HepG2 (cell line): Measurements from ENCODE around the gene C22orf31. TPM values are rescaled to one million over a fixed set of nuclear protein-coding genes. Genes with fewer than 3 reads are reported as not detected.

Experiments used
- ATAC-seq: fragments of 200-7000 bp; cut with Tn5 transposase; 3 replicates; pipeline ENCODE4 v1.9.1; 2020; ENCODE audit warnings: mild to moderate bottlenecking, moderate library complexity
- BruUV-seq: library from RNA; stranded (reverse); fragments of 400-500 nt; replicated peaks from 2 replicates; lab custom pipeline; 2021; lab: Mats Ljungman, UMichigan
- CTCF ChIA-PET: fragments of 300-600 bp; formaldehyde crosslinking; extraction: SDS; loops from one replicate; lab custom pipeline; 2021; ENCODE audit warnings: low total read pairs, inconsistent platforms, low intra/inter-chr PET ratio; lab: Yijun Ruan, JAX
- POLR2A ChIA-PET: fragments of 350-600 bp; sonication (Branson Sonifier 250); formaldehyde crosslinking; loops from one replicate; lab custom pipeline; 2020; ENCODE audit warnings: antibody characterized with exemption, inconsistent platforms; lab: Yijun Ruan, JAX
- DNase-seq: peaks from one replicate; pipeline ENCODE4 v3.0.0-alpha.2; 2015; ENCODE audit warnings: low spot score
- FAIRE-seq: peaks from 3 replicates; lab custom pipeline; 2011; peaks lifted over from hg19 to GRCh38; lab: Jason Lieb, UNC
- H2AFZ ChIP-seq: one replicate; pipeline ENCODE4 v1.6.1; 2011; ENCODE audit warnings: low read length, inconsistent platforms
- H3K27ac ChIP-seq: fragments of 300-600 bp; 3 replicates; pipeline ENCODE4 v1.8.0; 2011; ENCODE audit warnings: mixed run types, mild to moderate bottlenecking, mixed read lengths, low read length, inconsistent platforms; ENCODE audit not compliant: insufficient read depth; ENCODE audit errors: extremely low read length
- H3K27me3 ChIP-seq, 2 experiments: fragments of 200-600 bp in 1 of 2; 2 replicates in 1 of 2; 3 replicates in 1 of 2; pipeline versions ENCODE4 v1.6.0 to v1.8.0; 2011; ENCODE audit warnings: low read length in 2 of 2, mild to moderate bottlenecking in 2 of 2, moderate library complexity in 2 of 2, inconsistent platforms in 1 of 2; ENCODE audit not compliant: insufficient read depth in 2 of 2, control insufficient read depth in 1 of 2
- H3K36me3 ChIP-seq, 2 experiments: fragments of 200-600 bp in 1 of 2; replicated peaks in 1 of 2; 2 replicates in 1 of 2; 3 replicates in 1 of 2; pipeline versions ENCODE4 v1.5.1 to v1.8.0; 2011; ENCODE audit warnings: low read length in 2 of 2, inconsistent platforms in 1 of 2; ENCODE audit not compliant: insufficient read depth in 2 of 2, control insufficient read depth in 1 of 2
- H3K4me1 ChIP-seq: 2 replicates; pipeline ENCODE4 v1.5.1; 2012; ENCODE audit warnings: low read length, inconsistent platforms; ENCODE audit not compliant: insufficient read depth
- H3K4me2 ChIP-seq: 2 replicates; pipeline ENCODE4 v1.6.0; 2011; ENCODE audit warnings: low read depth, low read length, inconsistent platforms
- H3K4me3 ChIP-seq, 3 experiments: fragments of 200-600 bp in 1 of 3; sonication (generic), shearing (Covaris generic) in 1 of 3; replicated peaks in 1 of 3; 2 replicates each; pipeline ENCODE4 v1.5.1; 2011 to 2016; ENCODE audit warnings: low read length in 3 of 3, inconsistent platforms in 2 of 3, low read depth in 2 of 3, mild to moderate bottlenecking in 2 of 3, control low read depth in 1 of 3, mixed read lengths in 1 of 3; ENCODE audit not compliant: insufficient read depth in 1 of 3
- H3K79me2 ChIP-seq: one replicate; pipeline ENCODE4 v1.6.1; 2011; ENCODE audit warnings: low read length, inconsistent platforms; ENCODE audit not compliant: insufficient read depth
- H3K9ac ChIP-seq: 2 replicates; pipeline ENCODE4 v1.6.0; 2011; ENCODE audit warnings: mild to moderate bottlenecking, low read depth, low read length, inconsistent platforms; ENCODE audit not compliant: insufficient read depth
- H3K9me3 ChIP-seq: 2 replicates; pipeline ENCODE4 v1.5.1; 2012; ENCODE audit warnings: mild to moderate bottlenecking, low read length
- H4K20me1 ChIP-seq: 2 replicates; pipeline ENCODE4 v1.6.0; 2011; ENCODE audit warnings: inconsistent platforms, mild to moderate bottlenecking, low read length, moderate library complexity; ENCODE audit not compliant: insufficient read depth
- FIP1L1 ChIP-seq: fragments of 200-400 bp; formaldehyde crosslinking; IDR thresholded peaks from 2 replicates; pipeline ENCODE4 v1.6.1; 2018; ENCODE audit warnings: low read depth, mild to moderate bottlenecking, low read length, moderate library complexity, borderline replicate concordance; ENCODE audit not compliant: insufficient read depth
- KAT7 ChIP-seq: IDR thresholded peaks from 2 replicates; pipeline ENCODE4 v1.6.1; 2018; ENCODE audit warnings: borderline replicate concordance, missing compliant biosample characterization
- KMT2B ChIP-seq: IDR thresholded peaks from 2 replicates; pipeline ENCODE4 v1.6.1; 2016; ENCODE audit warnings: missing genetic modification reagents, missing compliant biosample characterization
- MED13 ChIP-seq: sonication (generic); formaldehyde crosslinking; IDR thresholded peaks from 2 replicates; pipeline ENCODE4 v1.5.0; 2020; ENCODE audit warnings: missing genetic modification reagents
- MLXIP ChIP-seq: sonication (generic); formaldehyde crosslinking; IDR thresholded peaks from 2 replicates; pipeline ENCODE4 v1.9.0; 2021; ENCODE audit warnings: missing genetic modification reagents, borderline replicate concordance
- RBFOX2 ChIP-seq: fragments of 200-400 bp; formaldehyde crosslinking; IDR thresholded peaks from 2 replicates; pipeline ENCODE4 v1.6.1; 2017; ENCODE audit warnings: low read depth, mild to moderate bottlenecking, low read length
- TIGD3 ChIP-seq: sonication (generic); formaldehyde crosslinking; IDR thresholded peaks from 2 replicates; pipeline ENCODE4 v1.5.1; 2020; ENCODE audit warnings: mild to moderate bottlenecking, missing genetic modification reagents, borderline replicate concordance
- ZBTB21 ChIP-seq: sonication (generic); formaldehyde crosslinking; IDR thresholded peaks from 2 replicates; pipeline ENCODE4 v1.4.0; 2020; ENCODE audit warnings: missing genetic modification reagents
- ZKSCAN8 ChIP-seq: IDR thresholded peaks from 2 replicates; pipeline ENCODE4 v1.6.1; 2016; ENCODE audit warnings: borderline replicate concordance, missing genetic modification reagents, missing compliant biosample characterization
- ZNF292 ChIP-seq: sonication (generic); formaldehyde crosslinking; IDR thresholded peaks from 2 replicates; pipeline ENCODE4 v1.8.1; 2022; ENCODE audit warnings: mild to moderate bottlenecking, low read depth, missing genetic modification reagents, borderline replicate concordance
- ZNF546 ChIP-seq: sonication (generic); formaldehyde crosslinking; conservative IDR thresholded peaks from 2 replicates; pipeline ENCODE4 v1.8.1; 2023; ENCODE audit warnings: mild to moderate bottlenecking, missing genetic modification reagents
- ZNF556 ChIP-seq: sonication (generic); formaldehyde crosslinking; IDR thresholded peaks from 2 replicates; pipeline ENCODE4 v1.4.0; 2020; ENCODE audit warnings: mild to moderate bottlenecking, missing genetic modification reagents, borderline replicate concordance
- ZNF775 ChIP-seq: sonication (generic); formaldehyde crosslinking; IDR thresholded peaks from 2 replicates; pipeline ENCODE4 v1.4.0; 2020; ENCODE audit warnings: missing genetic modification reagents, mild to moderate bottlenecking, moderate library complexity, borderline replicate concordance
- WGBS: methylation state at CpG from one replicate; pipeline ENCODE4 v1.1.6; 2017; ENCODE audit warnings: low lambda C conversion rate; 5-methylcytosine and 5-hydroxymethylcytosine counted together
- in situ Hi-C: cut with HindIII; loops from 2 replicates; pipeline ENCODE4 v1.10.0; 2017; ENCODE audit warnings: low pct_unique_long_range_greater_than_20kb; ENCODE audit not compliant: extremely low pct_ligation_motif_present
- intact Hi-C: fragments of 100-400 bp; cut with micrococcal nuclease; formaldehyde crosslinking; loops from one replicate; pipeline ENCODE4 v1.10.0; 2022; ENCODE audit not compliant: unreplicated experiment
- polyA plus RNA-seq, 8 experiments: library from polyadenylated mRNA; depleted of rRNA in 3 of 8; stranded (reverse) in 7 of 8; unstranded in 1 of 8; fragments of >200 nt; fragmentation: Illumina TruSeq in 4 of 8; extraction: Trizol in 4 of 8; gene quantifications; 2 replicates each; pipeline versions ENCODE4 v1.2.1 to v1.2.3, GENCODE V29; 2011 to 2016; ENCODE audit warnings: low read depth in 4 of 8, missing spikeins in 1 of 8, mixed read lengths in 1 of 8; ENCODE audit not compliant: insufficient read depth in 1 of 8
- total RNA-seq, 5 experiments: library from RNA; depleted of rRNA; stranded (reverse); fragments of >200 nt; fragmentation: Illumina TruSeq; extraction: Trizol; gene quantifications; 2 replicates each; pipeline ENCODE4 v1.2.3, GENCODE V29; 2016; ENCODE audit warnings: low read depth in 1 of 5

C22orf31 gene
- total and polyA plus RNA-seq, 2 of the 13 experiments (the other 11 are each of a cell fraction or from before 2014, with no cell fraction given): not detected

- no peak for TF ChIP-seq FIP1L1
Observed at GRCh38 chr22:29080106-29080975, 18.7 kb upstream of the C22orf31 start (continued).

GRCh38 chr22:29079218-29079901 is 17.7 kb upstream of the C22orf31 start:
- no peak overlapping the region for H2AFZ ChIP-seq
- no peak overlapping the region for H3K4me2 ChIP-seq
- no peaks in the 10 kb centered on the region for H3K27me3 ChIP-seq
- no peak for FAIRE-seq
- BruUV-seq: no TSS peak
- no peaks in the 10 kb centered on the region for H3K9me3 ChIP-seq
- no peak for ATAC-seq
- POLR2A ChIA-PET: no interaction called here
- CTCF ChIA-PET: no interaction called here
- no peak for TF ChIP-seq KAT7
- no peak for TF ChIP-seq KMT2B (CRISPR knock-in tag)
- TF ChIP-seq ZNF292: no peak
- no peak for TF ChIP-seq RBFOX2
- TF ChIP-seq ZBTB21: no peak
- TF ChIP-seq ZKSCAN8 (CRISPR knock-in tag): no peak
- TF ChIP-seq ZNF775 (CRISPR knock-in tag): no peak
- no peak for TF ChIP-seq MLXIP (CRISPR knock-in tag)
- no peak for TF ChIP-seq ZNF546 (CRISPR knock-in tag)
- no peak for TF ChIP-seq ZNF556
- no peak for TF ChIP-seq TIGD3
- TF ChIP-seq MED13 (CRISPR knock-in tag): no peak
- intact Hi-C loops (no loop called here), in situ Hi-C loops (no loop called here)
- 94% methylated on average over 8 of the region's 8 CpGs for WGBS
- no peak overlapping the region for H3K9ac ChIP-seq
- H3K36me3 ChIP-seq: no peaks in the 10 kb centered on the region
- DNase-seq: no peak
- H3K79me2 ChIP-seq: no peaks in the 10 kb centered on the region
- peaks cover 11% of the 10 kb centered on the region for H3K4me1 ChIP-seq
- no peak overlapping the region for H3K4me3 ChIP-seq
- no peaks in the 10 kb centered on the region for H4K20me1 ChIP-seq
- H3K27ac ChIP-seq: no peak overlapping the region
